A549 (cell line): Measurements from ENCODE around the gene PLA2G1B. TPM values are rescaled to one million over a fixed set of nuclear protein-coding genes. Genes with fewer than 3 reads are reported as not detected.

ENCODE experiments used
- ATAC-seq, 2 experiments: fragments of 200-7000 bp in 1 of 2; fragments of >200 bp in 1 of 2; cut with Nextera tagmentation in 1 of 2; cut with Tn5 transposase in 1 of 2; 3 replicates each; pipeline versions ENCODE4 v1.8.0 to v1.9.1; 2018 to 2020; ENCODE audit warnings: mild to moderate bottlenecking in 1 of 2, moderate library complexity in 1 of 2
- CTCF ChIA-PET: fragments of 300-600 bp; sonication (Branson Sonifier 250); formaldehyde crosslinking; extraction: SDS; loops from one replicate; lab custom pipeline; 2021; ENCODE audit warnings: antibody characterized with exemption, inconsistent platforms; lab: Yijun Ruan, JAX
- POLR2A ChIA-PET: fragments of 350-600 bp; formaldehyde crosslinking; extraction: SDS; loops from one replicate; lab custom pipeline; 2021; ENCODE audit warnings: antibody characterized with exemption, inconsistent platforms; lab: Yijun Ruan, JAX
- DNase-seq, 2 experiments: peaks; one replicate each; pipeline versions ENCODE4 v3.0.0 to v3.0.0-alpha.2; 2011 to 2016; ENCODE audit warnings: low read depth in 1 of 2, low spot score in 1 of 2
- FAIRE-seq: peaks from 2 replicates; lab custom pipeline; 2011; peaks lifted over from hg19 to GRCh38; lab: Jason Lieb, UNC
- H3K27ac ChIP-seq, 2 experiments: fragments of >200 bp; sonication (Bioruptor Twin); formaldehyde crosslinking; 3 replicates each; pipeline ENCODE4 v1.5.1; 2016 to 2017
- H3K4me1 ChIP-seq: fragments of >200 bp; sonication (Bioruptor Twin); formaldehyde crosslinking; 3 replicates; pipeline ENCODE4 v1.6.1; 2016
- H3K4me2 ChIP-seq: fragments of >200 bp; sonication (Bioruptor Twin); formaldehyde crosslinking; 3 replicates; pipeline ENCODE4 v1.6.1; 2016
- H3K4me3 ChIP-seq: fragments of >200 bp; sonication (Bioruptor Twin); formaldehyde crosslinking; 3 replicates; pipeline ENCODE4 v1.5.1; 2016
- H3K9me3 ChIP-seq: fragments of >200 bp; sonication (Bioruptor Twin); formaldehyde crosslinking; 3 replicates; pipeline ENCODE4 v1.6.1; 2016
- CEBPB ChIP-seq, 2 experiments: fragments of >200 bp in 1 of 2; sonication (Bioruptor Twin) in 1 of 2; formaldehyde crosslinking in 1 of 2; IDR thresholded peaks; 2 replicates each; pipeline ENCODE4 v1.6.1; 2012 to 2016
- EHF ChIP-seq: fragments of 250-450 bp; sonication (Bioruptor Pico); IDR thresholded peaks from 2 replicates; pipeline ENCODE4 v1.5.0; 2020; ENCODE audit warnings: mild to moderate bottlenecking
- ESRRA ChIP-seq: fragments of 150-350 bp; IDR thresholded peaks from 2 replicates; pipeline ENCODE4 v1.6.1; 2014; ENCODE audit warnings: mild to moderate bottlenecking, low read length, borderline replicate concordance
- FOSL2 ChIP-seq, 2 experiments: fragments of 450-650 bp in 1 of 2; fragments of >200 bp in 1 of 2; sonication (Bioruptor Twin) in 1 of 2; formaldehyde crosslinking; IDR thresholded peaks; 2 replicates each; pipeline versions ENCODE4 v1.5.0 to v1.6.1; 2016 to 2020; ENCODE audit warnings: mild to moderate bottlenecking in 1 of 2, moderate library complexity in 1 of 2
- HDAC2 ChIP-seq: fragments of 200-600 bp; sonication (generic); IDR thresholded peaks from 2 replicates; pipeline ENCODE4 v1.6.1; 2016
- HOXA7 ChIP-seq: fragments of 250-450 bp; sonication (Bioruptor Pico); IDR thresholded peaks from 2 replicates; pipeline ENCODE4 v1.5.0; 2020; ENCODE audit warnings: mild to moderate bottlenecking, moderate library complexity
- HOXB5 ChIP-seq: fragments of 250-450 bp; sonication (Bioruptor Pico); IDR thresholded peaks from 2 replicates; pipeline ENCODE4 v1.5.0; 2020; ENCODE audit warnings: mild to moderate bottlenecking, moderate library complexity
- JUN ChIP-seq, 2 experiments: fragments of >200 bp; sonication (Bioruptor Twin); formaldehyde crosslinking; IDR thresholded peaks; 2 replicates in 1 of 2; 3 replicates in 1 of 2; pipeline ENCODE4 v1.6.1; 2016 to 2017
- NPAS2 ChIP-seq: fragments of 250-450 bp; sonication (Bioruptor Pico); IDR thresholded peaks from 2 replicates; pipeline ENCODE4 v1.8.0; 2022; ENCODE audit warnings: mild to moderate bottlenecking, moderate library complexity, borderline replicate concordance
- NR3C1 ChIP-seq: fragments of >200 bp; sonication (Bioruptor Twin); formaldehyde crosslinking; IDR thresholded peaks from 3 replicates; pipeline ENCODE4 v1.6.1; 2017
- RAD21 ChIP-seq, 2 experiments: fragments of >200 bp in 1 of 2; sonication (Bioruptor Twin) in 1 of 2; formaldehyde crosslinking in 1 of 2; IDR thresholded peaks in 1 of 2; conservative IDR thresholded peaks in 1 of 2; 2 replicates in 1 of 2; 3 replicates in 1 of 2; pipeline ENCODE4 v1.6.1; 2012 to 2018; ENCODE audit warnings: inconsistent platforms in 1 of 2
- RARB ChIP-seq: fragments of 250-450 bp; sonication (Bioruptor Pico); IDR thresholded peaks from 2 replicates; pipeline ENCODE4 v1.8.0; 2021; ENCODE audit warnings: mild to moderate bottlenecking, moderate library complexity
- SMC3 ChIP-seq: fragments of >200 bp; sonication (Bioruptor Twin); formaldehyde crosslinking; IDR thresholded peaks from 3 replicates; pipeline ENCODE4 v1.6.1; 2018; ENCODE audit warnings: inconsistent platforms
- SREBF2 ChIP-seq: fragments of 450-650 bp; IDR thresholded peaks from 2 replicates; pipeline ENCODE4 v1.6.1; 2014; ENCODE audit warnings: mild to moderate bottlenecking, moderate library complexity
- ZFP36 ChIP-seq: fragments of 450-650 bp; IDR thresholded peaks from 2 replicates; pipeline ENCODE4 v1.6.1; 2014; ENCODE audit warnings: borderline replicate concordance; ENCODE audit not compliant: partially characterized antibody
- ZSCAN20 ChIP-seq: fragments of 250-450 bp; sonication (Bioruptor Pico); IDR thresholded peaks from 2 replicates; pipeline ENCODE4 v1.8.0; 2022; ENCODE audit warnings: mild to moderate bottlenecking, moderate library complexity
- WGBS: methylation state at CpG from one replicate; pipeline ENCODE4 v1.1.6; 2017; ENCODE audit errors: missing lambda C conversion rate; 5-methylcytosine and 5-hydroxymethylcytosine counted together
- polyA plus RNA-seq, 4 experiments: library from polyadenylated mRNA; depleted of rRNA in 3 of 4; stranded (reverse); fragments of >200 nt; fragmentation: RNase III in 1 of 4; extraction: RNeasy Plus Mini Kit Qiagen cat#74134 plus additional on column Dnase treatment in 1 of 4; gene quantifications; 2 replicates in 3 of 4; 3 replicates in 1 of 4; pipeline ENCODE4 v1.2.3, GENCODE V29; 2011 to 2017
- TF ChIP-seq, protein P1 (sequence below): IDR thresholded peaks from 2 replicates; pipeline ENCODE4 v1.6.1; 2012
- TF ChIP-seq, protein P2 (sequence below): fragments of >200 bp; sonication (Bioruptor Twin); formaldehyde crosslinking; IDR thresholded peaks from 3 replicates; pipeline ENCODE4 v1.5.1; 2016
- TF ChIP-seq, protein P3 (sequence below): fragments of 150-350 bp; IDR thresholded peaks from 2 replicates; pipeline ENCODE4 v1.6.1; 2014; ENCODE audit warnings: low read depth, mild to moderate bottlenecking, low read length
- TF ChIP-seq, protein P4 (sequence below): fragments of 200-600 bp; sonication (generic); IDR thresholded peaks from 2 replicates; pipeline ENCODE4 v1.6.1; 2016; ENCODE audit warnings: antibody characterized with exemption, mild to moderate bottlenecking, moderate library complexity
- TF ChIP-seq, protein P5 (sequence below): fragments of 450-650 bp; IDR thresholded peaks from 2 replicates; pipeline ENCODE4 v1.6.1; 2014; ENCODE audit warnings: antibody characterized with exemption
- TF ChIP-seq, protein P6 (sequence below): fragments of 250-450 bp; sonication (Bioruptor Pico); IDR thresholded peaks from 2 replicates; pipeline ENCODE4 v1.5.0; 2021; ENCODE audit warnings: mild to moderate bottlenecking, moderate library complexity, borderline replicate concordance
- TF ChIP-seq, protein P7 (sequence below): fragments of 250-450 bp; sonication (Bioruptor Pico); IDR thresholded peaks from 2 replicates; pipeline ENCODE4 v1.5.0; 2020; ENCODE audit warnings: low read depth, mild to moderate bottlenecking, moderate library complexity

The PLA2G1B gene
- polyA plus RNA-seq, 2 of the 4 experiments (the other 2 are of a cell fraction), result 0.21 TPM; not detected in 1

DNA sequence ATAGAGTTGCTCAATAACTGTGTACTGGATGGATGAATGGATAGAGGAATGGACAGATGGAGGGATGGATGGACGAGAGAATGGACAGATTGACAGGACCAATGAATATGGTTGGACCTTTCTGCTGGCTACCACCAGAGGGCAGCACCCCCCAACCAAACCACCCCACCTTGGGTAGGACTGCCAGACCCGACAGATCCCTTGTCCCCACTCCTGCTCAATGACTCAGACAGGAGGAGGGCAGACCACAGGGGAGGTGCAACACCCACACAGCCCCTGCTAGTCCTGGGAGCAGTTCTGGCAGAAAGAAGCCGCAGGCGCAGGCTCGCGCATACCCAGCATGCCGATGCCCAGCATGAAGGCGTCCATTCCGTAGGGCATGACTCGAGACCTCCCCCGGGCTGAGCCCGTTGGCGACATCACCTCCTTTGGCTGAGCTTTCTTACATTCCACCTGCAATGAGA is 29.0 kb upstream of the PLA2G1B start:
- peak overlapping the region; percentile 32 for H3K4me3 ChIP-seq
- POLR2A ChIA-PET, result interaction anchor here (1.6 kb wide), 1 partner anchor 225 kb away, joined by 4 read pairs; the partner anchor contains the start of gene POP5
- no peaks in the 10 kb centered on the region for H3K9me3 ChIP-seq
- peak; percentile 90 to 98 for DNase-seq
- H3K27ac ChIP-seq, result peak overlapping the region; percentile 23 to 70; a peak in 4 of 6 replicates
- CTCF ChIA-PET, result interaction anchor here (0.6 to 1.9 kb wide), 31 partner anchors 9 to 154 kb away, joined by 3 to 41 read pairs (median 4); partner anchors contain the start of genes COX6A1 and PLA2G1B
- FAIRE-seq, result peak; percentile 92
- peak overlapping the region; percentile 78 for H3K4me2 ChIP-seq
- WGBS, result 6% methylated on average over 13 of the region's 13 CpGs
- TF ChIP-seq, protein P1, sequence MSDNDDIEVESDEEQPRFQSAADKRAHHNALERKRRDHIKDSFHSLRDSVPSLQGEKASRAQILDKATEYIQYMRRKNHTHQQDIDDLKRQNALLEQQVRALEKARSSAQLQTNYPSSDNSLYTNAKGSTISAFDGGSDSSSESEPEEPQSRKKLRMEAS, result peak; percentile 34; the same call in 1 of the 2 replicates
- TF ChIP-seq SMC3, result peak; percentile 87
- TF ChIP-seq, protein P2, sequence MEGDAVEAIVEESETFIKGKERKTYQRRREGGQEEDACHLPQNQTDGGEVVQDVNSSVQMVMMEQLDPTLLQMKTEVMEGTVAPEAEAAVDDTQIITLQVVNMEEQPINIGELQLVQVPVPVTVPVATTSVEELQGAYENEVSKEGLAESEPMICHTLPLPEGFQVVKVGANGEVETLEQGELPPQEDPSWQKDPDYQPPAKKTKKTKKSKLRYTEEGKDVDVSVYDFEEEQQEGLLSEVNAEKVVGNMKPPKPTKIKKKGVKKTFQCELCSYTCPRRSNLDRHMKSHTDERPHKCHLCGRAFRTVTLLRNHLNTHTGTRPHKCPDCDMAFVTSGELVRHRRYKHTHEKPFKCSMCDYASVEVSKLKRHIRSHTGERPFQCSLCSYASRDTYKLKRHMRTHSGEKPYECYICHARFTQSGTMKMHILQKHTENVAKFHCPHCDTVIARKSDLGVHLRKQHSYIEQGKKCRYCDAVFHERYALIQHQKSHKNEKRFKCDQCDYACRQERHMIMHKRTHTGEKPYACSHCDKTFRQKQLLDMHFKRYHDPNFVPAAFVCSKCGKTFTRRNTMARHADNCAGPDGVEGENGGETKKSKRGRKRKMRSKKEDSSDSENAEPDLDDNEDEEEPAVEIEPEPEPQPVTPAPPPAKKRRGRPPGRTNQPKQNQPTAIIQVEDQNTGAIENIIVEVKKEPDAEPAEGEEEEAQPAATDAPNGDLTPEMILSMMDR, result peak; percentile 95
- TF ChIP-seq, protein P3, sequence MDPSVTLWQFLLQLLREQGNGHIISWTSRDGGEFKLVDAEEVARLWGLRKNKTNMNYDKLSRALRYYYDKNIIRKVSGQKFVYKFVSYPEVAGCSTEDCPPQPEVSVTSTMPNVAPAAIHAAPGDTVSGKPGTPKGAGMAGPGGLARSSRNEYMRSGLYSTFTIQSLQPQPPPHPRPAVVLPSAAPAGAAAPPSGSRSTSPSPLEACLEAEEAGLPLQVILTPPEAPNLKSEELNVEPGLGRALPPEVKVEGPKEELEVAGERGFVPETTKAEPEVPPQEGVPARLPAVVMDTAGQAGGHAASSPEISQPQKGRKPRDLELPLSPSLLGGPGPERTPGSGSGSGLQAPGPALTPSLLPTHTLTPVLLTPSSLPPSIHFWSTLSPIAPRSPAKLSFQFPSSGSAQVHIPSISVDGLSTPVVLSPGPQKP, result no peak
- TF ChIP-seq SREBF2, result no peak
- TF ChIP-seq RAD21 (conservative IDR thresholded peaks at IDR 0.05 in 1 of 2, IDR thresholded peaks at IDR 0.05 in 1 of 2), result peak; percentile 92 to 97
- TF ChIP-seq, protein P4, sequence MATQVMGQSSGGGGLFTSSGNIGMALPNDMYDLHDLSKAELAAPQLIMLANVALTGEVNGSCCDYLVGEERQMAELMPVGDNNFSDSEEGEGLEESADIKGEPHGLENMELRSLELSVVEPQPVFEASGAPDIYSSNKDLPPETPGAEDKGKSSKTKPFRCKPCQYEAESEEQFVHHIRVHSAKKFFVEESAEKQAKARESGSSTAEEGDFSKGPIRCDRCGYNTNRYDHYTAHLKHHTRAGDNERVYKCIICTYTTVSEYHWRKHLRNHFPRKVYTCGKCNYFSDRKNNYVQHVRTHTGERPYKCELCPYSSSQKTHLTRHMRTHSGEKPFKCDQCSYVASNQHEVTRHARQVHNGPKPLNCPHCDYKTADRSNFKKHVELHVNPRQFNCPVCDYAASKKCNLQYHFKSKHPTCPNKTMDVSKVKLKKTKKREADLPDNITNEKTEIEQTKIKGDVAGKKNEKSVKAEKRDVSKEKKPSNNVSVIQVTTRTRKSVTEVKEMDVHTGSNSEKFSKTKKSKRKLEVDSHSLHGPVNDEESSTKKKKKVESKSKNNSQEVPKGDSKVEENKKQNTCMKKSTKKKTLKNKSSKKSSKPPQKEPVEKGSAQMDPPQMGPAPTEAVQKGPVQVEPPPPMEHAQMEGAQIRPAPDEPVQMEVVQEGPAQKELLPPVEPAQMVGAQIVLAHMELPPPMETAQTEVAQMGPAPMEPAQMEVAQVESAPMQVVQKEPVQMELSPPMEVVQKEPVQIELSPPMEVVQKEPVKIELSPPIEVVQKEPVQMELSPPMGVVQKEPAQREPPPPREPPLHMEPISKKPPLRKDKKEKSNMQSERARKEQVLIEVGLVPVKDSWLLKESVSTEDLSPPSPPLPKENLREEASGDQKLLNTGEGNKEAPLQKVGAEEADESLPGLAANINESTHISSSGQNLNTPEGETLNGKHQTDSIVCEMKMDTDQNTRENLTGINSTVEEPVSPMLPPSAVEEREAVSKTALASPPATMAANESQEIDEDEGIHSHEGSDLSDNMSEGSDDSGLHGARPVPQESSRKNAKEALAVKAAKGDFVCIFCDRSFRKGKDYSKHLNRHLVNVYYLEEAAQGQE, result no peak
- no peak for TF ChIP-seq ESRRA
- 0 out of 2 replicates have a peak, but pooled peaks have one; percentile 10 for TF ChIP-seq FOSL2 (IDR thresholded peaks at IDR 0.05)
- TF ChIP-seq FOSL2 (CRISPR knock-in tag; IDR thresholded peaks at IDR 0.05), result peak; percentile 67
- no peak for TF ChIP-seq RARB
- TF ChIP-seq HOXB5 (CRISPR knock-in tag), result no peak
- TF ChIP-seq, protein P5, sequence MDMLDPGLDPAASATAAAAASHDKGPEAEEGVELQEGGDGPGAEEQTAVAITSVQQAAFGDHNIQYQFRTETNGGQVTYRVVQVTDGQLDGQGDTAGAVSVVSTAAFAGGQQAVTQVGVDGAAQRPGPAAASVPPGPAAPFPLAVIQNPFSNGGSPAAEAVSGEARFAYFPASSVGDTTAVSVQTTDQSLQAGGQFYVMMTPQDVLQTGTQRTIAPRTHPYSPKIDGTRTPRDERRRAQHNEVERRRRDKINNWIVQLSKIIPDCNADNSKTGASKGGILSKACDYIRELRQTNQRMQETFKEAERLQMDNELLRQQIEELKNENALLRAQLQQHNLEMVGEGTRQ, result no peak
- TF ChIP-seq HOXA7, result no peak
- peak in 1 of 2 experiments; percentile 22; a peak in 1 of 5 replicates for TF ChIP-seq JUN (IDR thresholded peaks at IDR 0.05)
- TF ChIP-seq NR3C1, result no peak
- peak; percentile 91 to 95 for ATAC-seq
- peaks cover 8% of the 10 kb centered on the region for H3K4me1 ChIP-seq

DNA sequence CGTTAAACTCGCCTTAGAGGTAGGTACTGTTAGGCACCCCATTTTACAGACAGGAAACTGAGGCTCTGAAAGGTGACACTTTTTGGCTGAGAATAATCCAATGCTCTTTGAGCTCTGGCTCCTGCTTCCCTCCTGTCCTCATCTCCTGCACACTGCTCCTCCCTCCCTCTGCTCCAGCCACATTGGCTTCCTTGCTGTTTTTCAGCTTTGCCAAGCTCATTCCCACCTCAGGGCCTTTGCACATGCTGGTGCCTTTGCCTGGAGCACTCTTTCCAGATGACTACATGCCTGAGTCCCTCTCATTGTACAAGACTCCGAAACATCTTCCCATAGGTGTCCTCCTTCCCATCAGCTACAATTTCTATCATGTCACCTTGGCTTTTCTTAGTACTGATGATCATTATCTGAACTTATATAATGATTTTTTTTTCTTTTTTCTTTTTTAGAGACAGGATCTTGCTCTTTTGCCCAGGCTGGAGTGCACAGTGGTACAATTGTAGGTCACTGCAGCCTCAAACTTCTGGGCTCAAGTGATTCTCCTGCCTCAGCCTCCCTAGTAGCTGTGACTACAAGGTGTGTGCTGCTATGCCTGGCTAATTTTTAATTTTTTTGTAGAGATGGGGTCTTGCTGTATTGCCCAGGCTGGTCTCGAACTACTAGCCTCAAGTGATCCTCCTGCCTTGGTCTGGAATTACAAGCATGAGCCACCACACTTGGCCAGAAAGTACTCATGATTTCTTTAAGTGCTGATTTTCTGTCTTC is 26.2 kb upstream of the PLA2G1B start:
- Histone ChIP-seq H3K4me2 (no peak overlapping the region), H3K9me3 (no peaks in the 10 kb centered on the region), H3K4me3 (no peak overlapping the region), H3K4me1 (peaks cover 25% of the 10 kb centered on the region), H3K27ac (no peak overlapping the region)
- ATAC-seq (no peak), FAIRE-seq (no peak), DNase-seq (no peak)
- WGBS, result 72% methylated on average over 4 of the region's 4 CpGs
- ChIA-PET CTCF (interaction anchor here (0.7 to 5.6 kb wide), 14 partner anchors 9 to 116 kb away, joined by 3 to 75 read pairs (median 4); partner anchors contain the start of genes COX6A1, SIRT4 and SRSF9), POLR2A (no interaction called here)
- TF ChIP-seq FOSL2 (IDR thresholded peaks at IDR 0.05), result no peak
- no peak for TF ChIP-seq FOSL2 (CRISPR knock-in tag; IDR thresholded peaks at IDR 0.05)
- no peak for TF ChIP-seq ZSCAN20 (CRISPR knock-in tag)
- TF ChIP-seq ZFP36, result no peak
- TF ChIP-seq JUN (IDR thresholded peaks at IDR 0.05), result no peak
- TF ChIP-seq, protein P6, sequence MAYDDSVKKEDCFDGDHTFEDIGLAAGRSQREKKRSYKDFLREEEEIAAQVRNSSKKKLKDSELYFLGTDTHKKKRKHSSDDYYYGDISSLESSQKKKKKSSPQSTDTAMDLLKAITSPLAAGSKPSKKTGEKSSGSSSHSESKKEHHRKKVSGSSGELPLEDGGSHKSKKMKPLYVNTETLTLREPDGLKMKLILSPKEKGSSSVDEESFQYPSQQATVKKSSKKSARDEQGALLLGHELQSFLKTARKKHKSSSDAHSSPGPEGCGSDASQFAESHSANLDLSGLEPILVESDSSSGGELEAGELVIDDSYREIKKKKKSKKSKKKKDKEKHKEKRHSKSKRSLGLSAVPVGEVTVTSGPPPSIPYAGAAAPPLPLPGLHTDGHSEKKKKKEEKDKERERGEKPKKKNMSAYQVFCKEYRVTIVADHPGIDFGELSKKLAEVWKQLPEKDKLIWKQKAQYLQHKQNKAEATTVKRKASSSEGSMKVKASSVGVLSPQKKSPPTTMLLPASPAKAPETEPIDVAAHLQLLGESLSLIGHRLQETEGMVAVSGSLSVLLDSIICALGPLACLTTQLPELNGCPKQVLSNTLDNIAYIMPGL (CRISPR knock-in tag), result no peak
- TF ChIP-seq CEBPB (IDR thresholded peaks at IDR 0.05), result no peak
- TF ChIP-seq, protein P7, sequence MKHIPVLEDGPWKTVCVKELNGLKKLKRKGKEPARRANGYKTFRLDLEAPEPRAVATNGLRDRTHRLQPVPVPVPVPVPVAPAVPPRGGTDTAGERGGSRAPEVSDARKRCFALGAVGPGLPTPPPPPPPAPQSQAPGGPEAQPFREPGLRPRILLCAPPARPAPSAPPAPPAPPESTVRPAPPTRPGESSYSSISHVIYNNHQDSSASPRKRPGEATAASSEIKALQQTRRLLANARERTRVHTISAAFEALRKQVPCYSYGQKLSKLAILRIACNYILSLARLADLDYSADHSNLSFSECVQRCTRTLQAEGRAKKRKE, result no peak
- TF ChIP-seq RARB, result no peak
- no peak for TF ChIP-seq RAD21 (conservative IDR thresholded peaks at IDR 0.05 in 1 of 2, IDR thresholded peaks at IDR 0.05 in 1 of 2)
- no peak for TF ChIP-seq NPAS2 (CRISPR knock-in tag)
- TF ChIP-seq EHF (CRISPR knock-in tag), result no peak
- TF ChIP-seq HDAC2, result no peak
